ENCODE data around the gene ADCK1. TPM values are rescaled to one million over a fixed set of nuclear protein-coding genes. Genes with fewer than 3 reads are reported as not detected.
"Not testable (repeated sequence)": the region's sequence is repeated elsewhere in the genome, so short reads cannot be mapped to it uniquely, and the experiment has no call there.

Gene ADCK1
- total RNA-seq, 1 experiment from 2014 or later: 8.8 TPM

GRCh38 chr14:77809011-77809410, 9.1 kb downstream of the ADCK1 start:
- no peaks in the 10 kb centered on the region for H3K27me3 ChIP-seq (replicated peaks; ENCODE audit: control insufficient read depth, insufficient read depth, low read length)
- H3K9me3 ChIP-seq: no peaks in the 10 kb centered on the region
- intact Hi-C loops (cut with micrococcal nuclease; ENCODE audit: unreplicated experiment): no loop called here
- H3K4me3 ChIP-seq (ENCODE audit: low read depth, low read length): no peak overlapping the region
- H3K4me1 ChIP-seq: no peaks in the 10 kb centered on the region
- H3K27me3 Mint-ChIP-seq (ENCODE audit: insufficient read depth, unreplicated experiment): no peaks in the 10 kb centered on the region
- no peak for TF ChIP-seq CTCF (IDR thresholded peaks at IDR 0.05; ENCODE audit: insufficient read depth in 1 of 2, low read depth in 1 of 2, low read length in 1 of 2, severe bottlenecking in 1 of 2, unreplicated experiment in 1 of 2)
- H3K9me3 Mint-ChIP-seq (ENCODE audit: unreplicated experiment): no peaks in the 10 kb centered on the region
- no peak overlapping the region for H3K27ac Mint-ChIP-seq (ENCODE audit: unreplicated experiment)
- H3K4me1 Mint-ChIP-seq (ENCODE audit: low read depth, unreplicated experiment): no peaks in the 10 kb centered on the region
- ChIA-PET CTCF (no interaction called here), POLR2A (no interaction called here)
- DNase-seq: no peak
- H3K4me3 Mint-ChIP-seq (ENCODE audit: unreplicated experiment): no peak overlapping the region
- H3K36me3 ChIP-seq (ENCODE audit: control insufficient read depth, insufficient read depth, low read length): no peaks in the 10 kb centered on the region
- H3K36me3 Mint-ChIP-seq (ENCODE audit: insufficient read depth, unreplicated experiment): no peaks in the 10 kb centered on the region
- no TSS peak for BruUV-seq (replicated peaks)

GRCh38 chr14:77812028-77812427, 12.1 kb downstream of the ADCK1 start:
- POLR2A ChIA-PET: no interaction called here
- BruUV-seq (replicated peaks): no TSS peak
- H3K36me3 Mint-ChIP-seq (ENCODE audit: insufficient read depth, unreplicated experiment): no peaks in the 10 kb centered on the region
- intact Hi-C loops (cut with micrococcal nuclease; ENCODE audit: unreplicated experiment): no loop called here
- no peak for DNase-seq
- no peak for TF ChIP-seq CTCF (IDR thresholded peaks at IDR 0.05; ENCODE audit: insufficient read depth in 1 of 2, low read depth in 1 of 2, low read length in 1 of 2, severe bottlenecking in 1 of 2, unreplicated experiment in 1 of 2)
- no peaks in the 10 kb centered on the region for H3K27me3 Mint-ChIP-seq (ENCODE audit: insufficient read depth, unreplicated experiment)
- no peak overlapping the region for H3K27ac Mint-ChIP-seq (ENCODE audit: unreplicated experiment)
- H3K9me3 ChIP-seq: no peaks in the 10 kb centered on the region
- no peaks in the 10 kb centered on the region for H3K9me3 Mint-ChIP-seq (ENCODE audit: unreplicated experiment)
- H3K4me1 ChIP-seq: no peaks in the 10 kb centered on the region
- CTCF ChIA-PET: no interaction called here
- H3K36me3 ChIP-seq (ENCODE audit: control insufficient read depth, insufficient read depth, low read length): no peaks in the 10 kb centered on the region
- H3K27me3 ChIP-seq (replicated peaks; ENCODE audit: control insufficient read depth, insufficient read depth, low read length): no peaks in the 10 kb centered on the region
- no peak overlapping the region for H3K4me3 Mint-ChIP-seq (ENCODE audit: unreplicated experiment)
- H3K4me3 ChIP-seq (ENCODE audit: low read depth, low read length): no peak overlapping the region
- H3K4me1 Mint-ChIP-seq (ENCODE audit: low read depth, unreplicated experiment): no peaks in the 10 kb centered on the region

GRCh38 chr14:77812682-77813081, 12.8 kb downstream of the ADCK1 start:
- H3K4me3 Mint-ChIP-seq (ENCODE audit: unreplicated experiment); H3K36me3 Mint-ChIP-seq (ENCODE audit: insufficient read depth, unreplicated experiment); H3K36me3 ChIP-seq (ENCODE audit: control insufficient read depth, insufficient read depth, low read length); DNase-seq; H3K4me3 ChIP-seq (ENCODE audit: low read depth, low read length); H3K27me3 Mint-ChIP-seq (ENCODE audit: insufficient read depth, unreplicated experiment); H3K4me1 Mint-ChIP-seq (ENCODE audit: low read depth, unreplicated experiment); POLR2A ChIA-PET; H3K9me3 Mint-ChIP-seq (ENCODE audit: unreplicated experiment); intact Hi-C loops (cut with micrococcal nuclease; ENCODE audit: unreplicated experiment); H3K27ac Mint-ChIP-seq (ENCODE audit: unreplicated experiment); CTCF ChIA-PET; H3K27me3 ChIP-seq (replicated peaks; ENCODE audit: control insufficient read depth, insufficient read depth, low read length); BruUV-seq (replicated peaks); H3K9me3 ChIP-seq; H3K4me1 ChIP-seq: not testable (repeated sequence)

GRCh38 chr14:77822307-77822706, 22.4 kb downstream of the ADCK1 start:
- Histone ChIP-seq H3K4me3 (ENCODE audit: low read depth, low read length) (no peak overlapping the region), H3K36me3 (ENCODE audit: control insufficient read depth, insufficient read depth, low read length) (no peaks in the 10 kb centered on the region; the same call in 1 of the 2 replicates), H3K4me1 (no peaks in the 10 kb centered on the region), H3K9me3 (no peaks in the 10 kb centered on the region), H3K27me3 (replicated peaks; ENCODE audit: control insufficient read depth, insufficient read depth, low read length) (no peaks in the 10 kb centered on the region)
- TF ChIP-seq CTCF (IDR thresholded peaks at IDR 0.05; ENCODE audit: insufficient read depth in 1 of 2, low read depth in 1 of 2, low read length in 1 of 2, severe bottlenecking in 1 of 2, unreplicated experiment in 1 of 2): no peak
- POLR2A ChIA-PET: no interaction called here
- intact Hi-C loops (cut with micrococcal nuclease; ENCODE audit: unreplicated experiment): no loop called here
- H3K4me1 Mint-ChIP-seq (ENCODE audit: low read depth, unreplicated experiment): no peaks in the 10 kb centered on the region
- no peaks in the 10 kb centered on the region for H3K27me3 Mint-ChIP-seq (ENCODE audit: insufficient read depth, unreplicated experiment)
- CTCF ChIA-PET: no interaction called here
- BruUV-seq (replicated peaks): no TSS peak
- no peaks in the 10 kb centered on the region for H3K36me3 Mint-ChIP-seq (ENCODE audit: insufficient read depth, unreplicated experiment)
- H3K27ac Mint-ChIP-seq (ENCODE audit: unreplicated experiment): no peak overlapping the region
- no peak overlapping the region for H3K4me3 Mint-ChIP-seq (ENCODE audit: unreplicated experiment)
- DNase-seq: no peak
- H3K9me3 Mint-ChIP-seq (ENCODE audit: unreplicated experiment): no peaks in the 10 kb centered on the region
